ENCODE measurements around the gene RAB5A. TPM values are rescaled to one million over a fixed set of nuclear protein-coding genes. Genes with fewer than 3 reads are reported as not detected.

RAB5A gene
- total RNA-seq, 1 donor from 2014 or later: 55.0 TPM

GRCh38 chr3:19903649-19904048 lies 43.2 kb upstream of the RAB5A start:
- Mint-ChIP-seq H3K27ac (no peak overlapping the region), H3K36me3 (no peaks in the 10 kb centered on the region), H3K27me3 (no peaks in the 10 kb centered on the region), H3K4me1 (ENCODE audit: unreplicated experiment) (peaks cover 4% of the 10 kb centered on the region), H3K9me3 (no peaks in the 10 kb centered on the region), H3K4me3 (no peak overlapping the region)
- no peak for TF ChIP-seq CTCF (conservative IDR thresholded peaks at IDR 0.05)
- DNase-seq (ENCODE audit: extremely low spot score, unreplicated experiment): no peak

- TF ChIP-seq CTCF (conservative IDR thresholded peaks at IDR 0.05): no peak
- Mint-ChIP-seq H3K27ac (no peak overlapping the region), H3K4me1 (ENCODE audit: unreplicated experiment) (no peaks in the 10 kb centered on the region), H3K27me3 (no peaks in the 10 kb centered on the region), H3K9me3 (no peaks in the 10 kb centered on the region), H3K4me3 (no peak overlapping the region), H3K36me3 (no peaks in the 10 kb centered on the region)
- DNase-seq (ENCODE audit: extremely low spot score, unreplicated experiment): no peak
Measured at GRCh38 chr3:19907523-19907922, 39.4 kb upstream of the RAB5A start.

GRCh38 chr3:19911452-19911851 lies 35.4 kb upstream of the RAB5A start:
- Mint-ChIP-seq H3K27ac (no peak overlapping the region), H3K27me3 (no peaks in the 10 kb centered on the region), H3K4me1 (ENCODE audit: unreplicated experiment) (no peaks in the 10 kb centered on the region), H3K9me3 (no peaks in the 10 kb centered on the region), H3K4me3 (no peak overlapping the region), H3K36me3 (no peaks in the 10 kb centered on the region)
- no peak for DNase-seq (ENCODE audit: extremely low spot score, unreplicated experiment)
- no peak for TF ChIP-seq CTCF (conservative IDR thresholded peaks at IDR 0.05)

GRCh38 chr3:19917167-19917566 lies 29.7 kb upstream of the RAB5A start:
- no peak for TF ChIP-seq CTCF (conservative IDR thresholded peaks at IDR 0.05)
- no peak for DNase-seq (ENCODE audit: extremely low spot score, unreplicated experiment)
- Mint-ChIP-seq H3K27ac (no peak overlapping the region), H3K4me1 (ENCODE audit: unreplicated experiment) (no peaks in the 10 kb centered on the region), H3K36me3 (no peaks in the 10 kb centered on the region), H3K4me3 (no peak overlapping the region), H3K9me3 (no peaks in the 10 kb centered on the region), H3K27me3 (no peaks in the 10 kb centered on the region)

- no peak for TF ChIP-seq CTCF (conservative IDR thresholded peaks at IDR 0.05)
- no peak for DNase-seq (ENCODE audit: extremely low spot score, unreplicated experiment)
- Mint-ChIP-seq H3K4me1 (ENCODE audit: unreplicated experiment) (no peaks in the 10 kb centered on the region), H3K36me3 (no peaks in the 10 kb centered on the region), H3K4me3 (no peak overlapping the region), H3K27ac (no peak overlapping the region), H3K9me3 (no peaks in the 10 kb centered on the region), H3K27me3 (no peaks in the 10 kb centered on the region)
Measured at GRCh38 chr3:19920401-19921080, 26.4 kb upstream of the RAB5A start.
